Measurements from ENCODE around the gene METTL14.
"Not testable (repeated sequence)": the region's sequence is repeated elsewhere in the genome, so short reads cannot be mapped to it uniquely, and the experiment has no call there.

METTL14 gene

DNA sequence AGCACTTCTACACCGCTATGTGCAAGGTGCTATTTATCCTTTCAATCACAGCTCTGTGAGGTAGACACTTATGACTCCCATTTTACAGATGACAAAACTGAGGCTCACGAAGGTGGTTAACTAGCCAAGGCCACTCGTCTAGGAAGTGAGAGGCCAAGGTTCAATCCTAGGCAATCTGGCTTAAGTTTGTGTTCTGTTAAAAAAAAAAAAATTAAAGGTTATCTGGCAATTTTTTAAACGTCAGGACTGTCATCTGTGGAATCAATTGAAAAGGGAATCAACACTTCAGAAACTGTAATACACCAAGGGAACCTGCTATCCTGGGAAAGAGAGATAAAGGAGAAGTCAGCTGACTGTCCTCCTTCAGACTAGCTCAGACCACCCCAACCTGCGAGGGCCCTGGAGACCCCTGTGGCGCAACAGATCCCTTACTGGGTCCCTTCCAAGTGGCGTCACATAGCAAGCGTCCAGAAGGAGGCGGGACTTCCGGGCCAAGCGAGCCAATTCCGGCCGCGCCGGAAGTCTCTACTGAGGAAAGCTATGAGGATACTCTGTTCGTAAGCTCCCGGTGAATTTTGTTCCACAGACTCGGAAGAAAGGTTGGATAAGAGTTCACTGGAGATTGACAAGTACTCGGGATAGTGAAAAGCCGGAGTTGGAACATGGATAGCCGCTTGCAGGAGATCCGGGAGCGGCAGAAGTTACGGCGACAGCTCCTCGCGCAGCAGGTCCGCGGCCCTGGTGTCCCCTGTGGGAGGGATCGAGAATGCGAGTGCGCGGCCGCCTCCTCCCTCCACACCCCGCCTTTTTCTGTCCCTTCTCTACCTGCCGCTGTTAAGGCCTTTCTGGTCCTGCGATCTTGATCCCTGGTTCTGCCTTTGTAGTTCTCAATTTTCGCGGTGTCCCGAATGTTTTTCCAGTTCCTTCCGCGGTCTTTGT is at the start of gene METTL14:
METTL14 (plus strand) TSS at position 520 of the 939 bp plus-strand sequence; CDS start at position 663, 143 bp downstream.
- ATAC-seq, result peak; percentile 96
- TF ChIP-seq GLIS3 (CRISPR knock-in tag; IDR thresholded peaks at IDR 0.05) (0 out of 2 replicates have a peak, but pooled peaks have one; percentile 29), OSR1 (CRISPR knock-in tag; IDR thresholded peaks at IDR 0.05) (no peak)

DNA sequence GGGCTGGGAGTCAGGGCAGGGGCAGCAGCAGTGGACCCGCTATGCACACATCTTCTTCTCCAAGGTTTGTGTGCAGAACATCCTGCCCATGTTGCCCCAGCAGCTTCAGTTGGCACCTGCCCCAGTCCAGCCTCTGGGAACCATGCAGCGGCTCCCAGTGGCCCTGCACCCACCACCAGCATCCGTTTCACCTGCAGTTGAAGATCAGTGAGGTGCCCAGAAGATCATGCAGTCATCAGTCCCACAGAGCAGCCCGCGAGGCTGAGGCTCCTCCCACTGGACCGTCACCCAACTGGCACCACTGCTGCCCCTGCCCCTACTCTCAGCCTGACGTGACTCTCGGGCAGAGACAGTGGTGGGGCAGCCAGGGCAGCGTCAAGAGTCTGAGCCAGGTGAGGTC is 49.1 kb upstream of the METTL14 start:
- not testable (repeated sequence) for ATAC-seq

GRCh38 chr4:118664665-118665064 is 20.5 kb upstream of the METTL14 start:
- not testable (repeated sequence) for ATAC-seq

- ATAC-seq, result not testable (repeated sequence)
- 0 out of 2 replicates have a peak, but pooled peaks have one; percentile 36 for TF ChIP-seq TSHZ2 (CRISPR knock-in tag; IDR thresholded peaks at IDR 0.05)
These were observed 16.0 kb upstream of the METTL14 start for GRCh38 chr4:118669220-118669619.

DNA sequence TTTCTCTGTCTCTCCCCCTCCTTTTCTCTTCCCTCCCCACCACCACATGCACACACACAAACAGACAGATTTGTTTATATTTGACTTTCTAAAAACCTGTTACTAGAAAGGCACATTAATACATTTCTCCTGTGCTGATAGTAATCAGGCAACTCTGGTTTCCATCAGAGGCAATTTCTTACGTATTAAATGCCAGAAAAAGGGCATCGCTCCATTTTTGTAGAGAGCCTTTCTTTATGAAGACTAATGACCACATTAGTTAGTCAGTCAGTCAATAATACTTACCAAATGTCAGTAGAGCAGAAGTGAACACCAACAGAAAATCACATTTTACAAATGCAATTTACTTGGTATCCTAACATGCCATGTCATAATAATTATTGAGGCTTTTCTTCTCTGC is 14.2 kb upstream of the METTL14 start:
- ATAC-seq, result not testable (repeated sequence)
- TF ChIP-seq TCF4 (CRISPR knock-in tag; IDR thresholded peaks at IDR 0.05; ENCODE audit: borderline replicate concordance) (peak; percentile 94), TSHZ2 (CRISPR knock-in tag; IDR thresholded peaks at IDR 0.05) (peak; percentile 93), ZC3H10 (CRISPR knock-in tag; IDR thresholded peaks at IDR 0.05) (0 out of 2 replicates have a peak, but pooled peaks have one; percentile 9), ZNF70 (CRISPR knock-in tag; IDR thresholded peaks at IDR 0.05) (0 out of 2 replicates have a peak, but pooled peaks have one; percentile 16), GLIS3 (CRISPR knock-in tag; IDR thresholded peaks at IDR 0.05) (0 out of 2 replicates have a peak, but pooled peaks have one; percentile 32), ESRRG (CRISPR knock-in tag; IDR thresholded peaks at IDR 0.05) (peak; percentile 83; the same call in 1 of the 2 replicates), ISL1 (CRISPR knock-in tag; IDR thresholded peaks at IDR 0.05) (peak; percentile 84), ZNF8 (CRISPR knock-in tag; IDR thresholded peaks at IDR 0.05) (0 out of 2 replicates have a peak, but pooled peaks have one; percentile 31)
- TF ChIP-seq, protein P1, sequence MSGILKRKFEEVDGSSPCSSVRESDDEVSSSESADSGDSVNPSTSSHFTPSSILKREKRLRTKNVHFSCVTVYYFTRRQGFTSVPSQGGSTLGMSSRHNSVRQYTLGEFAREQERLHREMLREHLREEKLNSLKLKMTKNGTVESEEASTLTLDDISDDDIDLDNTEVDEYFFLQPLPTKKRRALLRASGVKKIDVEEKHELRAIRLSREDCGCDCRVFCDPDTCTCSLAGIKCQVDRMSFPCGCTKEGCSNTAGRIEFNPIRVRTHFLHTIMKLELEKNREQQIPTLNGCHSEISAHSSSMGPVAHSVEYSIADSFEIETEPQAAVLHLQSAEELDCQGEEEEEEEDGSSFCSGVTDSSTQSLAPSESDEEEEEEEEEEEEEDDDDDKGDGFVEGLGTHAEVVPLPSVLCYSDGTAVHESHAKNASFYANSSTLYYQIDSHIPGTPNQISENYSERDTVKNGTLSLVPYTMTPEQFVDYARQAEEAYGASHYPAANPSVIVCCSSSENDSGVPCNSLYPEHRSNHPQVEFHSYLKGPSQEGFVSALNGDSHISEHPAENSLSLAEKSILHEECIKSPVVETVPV (CRISPR knock-in tag; IDR thresholded peaks at IDR 0.05), result peak; percentile 41; the same call in 1 of the 2 replicates
- TF ChIP-seq, protein P2, sequence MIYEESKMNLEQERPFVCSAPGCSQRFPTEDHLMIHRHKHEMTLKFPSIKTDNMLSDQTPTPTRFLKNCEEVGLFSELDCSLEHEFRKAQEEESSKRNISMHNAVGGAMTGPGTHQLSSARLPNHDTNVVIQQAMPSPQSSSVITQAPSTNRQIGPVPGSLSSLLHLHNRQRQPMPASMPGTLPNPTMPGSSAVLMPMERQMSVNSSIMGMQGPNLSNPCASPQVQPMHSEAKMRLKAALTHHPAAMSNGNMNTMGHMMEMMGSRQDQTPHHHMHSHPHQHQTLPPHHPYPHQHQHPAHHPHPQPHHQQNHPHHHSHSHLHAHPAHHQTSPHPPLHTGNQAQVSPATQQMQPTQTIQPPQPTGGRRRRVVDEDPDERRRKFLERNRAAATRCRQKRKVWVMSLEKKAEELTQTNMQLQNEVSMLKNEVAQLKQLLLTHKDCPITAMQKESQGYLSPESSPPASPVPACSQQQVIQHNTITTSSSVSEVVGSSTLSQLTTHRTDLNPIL (CRISPR knock-in tag; IDR thresholded peaks at IDR 0.05; ENCODE audit: low read depth), result 0 out of 2 replicates have a peak, but pooled peaks have one; percentile 32

- ATAC-seq, result no peak
- no peak for TF ChIP-seq ZNF8 (CRISPR knock-in tag; IDR thresholded peaks at IDR 0.05)
- no peak for TF ChIP-seq ZNF70 (CRISPR knock-in tag; IDR thresholded peaks at IDR 0.05)
- TF ChIP-seq PPARA (CRISPR knock-in tag; IDR thresholded peaks at IDR 0.05; ENCODE audit: borderline replicate concordance), result no peak
- no peak for TF ChIP-seq TSHZ2 (CRISPR knock-in tag; IDR thresholded peaks at IDR 0.05)
- TF ChIP-seq OSR1 (CRISPR knock-in tag; IDR thresholded peaks at IDR 0.05), result no peak
- no peak for TF ChIP-seq GLIS3 (CRISPR knock-in tag; IDR thresholded peaks at IDR 0.05)
- TF ChIP-seq, protein P2 (CRISPR knock-in tag; IDR thresholded peaks at IDR 0.05; ENCODE audit: low read depth), result no peak
- TF ChIP-seq ZFP3 (CRISPR knock-in tag; IDR thresholded peaks at IDR 0.05), result no peak
- TF ChIP-seq, protein P3, sequence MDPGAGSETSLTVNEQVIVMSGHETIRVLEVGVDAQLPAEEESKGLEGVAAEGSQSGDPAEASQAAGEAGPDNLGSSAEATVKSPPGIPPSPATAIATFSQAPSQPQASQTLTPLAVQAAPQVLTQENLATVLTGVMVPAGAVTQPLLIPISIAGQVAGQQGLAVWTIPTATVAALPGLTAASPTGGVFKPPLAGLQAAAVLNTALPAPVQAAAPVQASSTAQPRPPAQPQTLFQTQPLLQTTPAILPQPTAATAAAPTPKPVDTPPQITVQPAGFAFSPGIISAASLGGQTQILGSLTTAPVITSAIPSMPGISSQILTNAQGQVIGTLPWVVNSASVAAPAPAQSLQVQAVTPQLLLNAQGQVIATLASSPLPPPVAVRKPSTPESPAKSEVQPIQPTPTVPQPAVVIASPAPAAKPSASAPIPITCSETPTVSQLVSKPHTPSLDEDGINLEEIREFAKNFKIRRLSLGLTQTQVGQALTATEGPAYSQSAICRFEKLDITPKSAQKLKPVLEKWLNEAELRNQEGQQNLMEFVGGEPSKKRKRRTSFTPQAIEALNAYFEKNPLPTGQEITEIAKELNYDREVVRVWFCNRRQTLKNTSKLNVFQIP (CRISPR knock-in tag; IDR thresholded peaks at IDR 0.05; ENCODE audit: borderline replicate concordance, low read depth), result no peak
These were observed 9.1 kb upstream of the METTL14 start for GRCh38 chr4:118676128-118676527.

All from SK-N-SH treated with all-trans-retinoic acid at 6 μM for 48 hours (cell line).